HG03457 (cell line): ENCODE results near the gene PASD1.
"Not testable (repeated sequence)": the region's sequence is repeated elsewhere in the genome, so short reads cannot be mapped to it uniquely, and the experiment has no call there.

Experiments
- ATAC-seq: cut with Tn5 transposase; IDR thresholded peaks from one replicate; pipeline ENCODE4 v1.9.1; 2021; ENCODE audit warnings: moderate number of reproducible peaks; ENCODE audit not compliant: unreplicated experiment

The PASD1 gene

DNA sequence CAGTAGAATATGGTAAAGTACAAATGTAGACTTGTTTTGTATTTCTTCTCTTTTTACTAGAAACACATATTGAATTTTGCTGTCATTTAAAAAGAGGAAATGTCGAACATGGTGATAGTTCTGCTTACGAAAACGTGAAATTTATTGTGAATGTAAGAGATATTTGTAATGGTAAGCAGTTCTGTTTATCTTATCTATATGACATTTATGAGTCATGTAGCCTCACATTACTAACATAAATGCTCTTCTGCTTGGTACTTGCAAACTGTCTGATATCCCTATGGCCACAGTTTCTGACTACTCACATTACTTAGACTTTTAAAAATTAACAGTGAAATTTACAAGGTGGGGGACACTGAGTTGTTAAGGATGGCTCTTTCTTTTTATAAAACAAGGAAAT lies 57.9 kb downstream of the PASD1 start:
- no peak for ATAC-seq

DNA sequence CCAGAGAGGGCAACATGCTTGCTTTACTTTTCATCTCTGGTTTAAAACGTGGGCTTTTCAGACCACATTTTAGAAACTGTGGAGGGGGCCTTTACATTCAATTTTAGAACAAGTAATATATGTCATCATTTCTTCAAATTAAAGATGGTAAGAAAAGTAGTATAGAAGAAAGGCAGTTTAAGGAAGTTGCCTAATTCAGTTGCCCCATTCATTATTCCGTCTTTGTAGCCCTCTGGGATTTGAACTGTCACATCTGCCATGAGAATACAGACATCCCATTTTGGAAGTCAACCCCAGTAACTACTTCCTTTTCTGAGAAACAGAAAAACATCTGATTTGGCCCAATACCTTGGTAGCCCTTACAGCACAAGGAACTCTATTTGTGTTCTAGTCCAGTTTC lies 61.2 kb downstream of the PASD1 start:
- no peak for ATAC-seq

DNA sequence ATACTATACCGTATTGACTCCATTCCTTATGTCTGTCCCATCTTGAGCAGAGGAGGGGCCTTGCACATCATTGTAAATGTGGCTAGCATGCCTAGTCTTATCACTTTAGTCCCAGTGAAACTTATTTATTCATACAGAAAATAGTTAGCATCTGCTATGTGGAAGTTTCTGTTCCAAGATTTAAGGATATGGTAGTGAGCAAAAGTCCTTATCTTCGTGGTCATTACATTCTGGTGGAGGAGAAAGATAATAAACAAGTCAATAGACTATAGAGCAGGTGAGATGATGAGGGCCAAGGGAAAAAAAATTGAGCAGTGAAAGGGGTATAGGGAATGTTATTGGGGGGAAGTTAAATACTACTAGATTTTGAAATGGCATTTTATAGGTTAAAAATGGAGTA lies 68.3 kb downstream of the PASD1 start:
- ATAC-seq: no peak

DNA sequence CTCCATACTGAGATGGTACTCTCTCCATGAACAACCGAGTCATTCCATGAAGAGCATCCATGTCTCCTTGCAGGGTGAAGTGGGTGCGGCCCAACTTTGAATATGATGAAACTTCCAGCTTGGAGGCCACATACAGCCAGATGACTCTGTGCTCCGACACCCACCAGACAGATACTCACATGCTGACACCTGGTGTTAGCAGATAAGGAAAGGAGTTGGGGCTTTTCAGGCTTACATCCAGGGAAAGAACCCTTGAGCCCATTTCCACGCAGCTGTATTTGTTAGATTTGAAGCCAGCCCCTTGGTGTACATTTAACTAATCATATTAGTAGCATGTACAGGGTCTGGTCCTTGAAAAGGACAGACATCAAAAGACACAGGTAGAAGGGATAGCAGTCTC lies 69.7 kb downstream of the PASD1 start:
- no peak for ATAC-seq

DNA sequence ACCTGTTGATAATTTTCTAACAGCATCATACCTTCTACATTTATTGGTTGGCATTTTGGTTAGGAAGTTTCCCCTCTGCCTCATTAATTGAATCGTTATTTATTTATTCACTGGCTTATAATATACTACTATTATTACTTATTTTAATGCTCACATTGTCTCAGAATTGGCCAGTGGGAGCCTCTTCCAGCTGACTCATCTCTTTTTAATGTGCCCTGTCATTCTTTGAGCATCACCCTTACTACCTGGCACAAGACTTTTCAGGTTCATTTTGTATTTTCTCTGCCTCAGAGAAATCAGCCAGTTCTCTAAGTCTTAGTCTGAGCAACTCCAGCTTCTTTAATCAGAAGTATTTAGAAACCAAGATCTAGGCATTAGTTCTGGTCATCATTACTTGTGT lies 71.5 kb downstream of the PASD1 start:
- ATAC-seq: no peak

DNA sequence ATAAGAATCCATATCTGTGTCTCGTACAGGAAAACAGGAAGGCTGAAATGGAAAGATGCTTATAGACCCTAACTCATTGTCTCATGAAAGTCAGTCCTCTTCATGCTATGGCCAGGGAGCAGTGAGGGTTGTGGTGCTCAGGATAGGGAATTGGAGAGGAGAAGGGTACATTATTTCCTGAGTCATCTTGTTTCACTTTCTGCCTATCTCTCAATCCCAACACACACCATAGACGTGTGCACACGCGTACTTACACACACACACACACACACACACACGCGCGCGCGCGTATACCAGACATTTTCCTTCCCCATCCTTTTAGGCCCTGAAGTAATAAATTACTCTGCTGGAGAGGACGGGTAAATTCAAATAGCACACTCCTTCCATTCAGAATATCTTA lies 78.1 kb downstream of the PASD1 start:
- ATAC-seq: no peak

DNA sequence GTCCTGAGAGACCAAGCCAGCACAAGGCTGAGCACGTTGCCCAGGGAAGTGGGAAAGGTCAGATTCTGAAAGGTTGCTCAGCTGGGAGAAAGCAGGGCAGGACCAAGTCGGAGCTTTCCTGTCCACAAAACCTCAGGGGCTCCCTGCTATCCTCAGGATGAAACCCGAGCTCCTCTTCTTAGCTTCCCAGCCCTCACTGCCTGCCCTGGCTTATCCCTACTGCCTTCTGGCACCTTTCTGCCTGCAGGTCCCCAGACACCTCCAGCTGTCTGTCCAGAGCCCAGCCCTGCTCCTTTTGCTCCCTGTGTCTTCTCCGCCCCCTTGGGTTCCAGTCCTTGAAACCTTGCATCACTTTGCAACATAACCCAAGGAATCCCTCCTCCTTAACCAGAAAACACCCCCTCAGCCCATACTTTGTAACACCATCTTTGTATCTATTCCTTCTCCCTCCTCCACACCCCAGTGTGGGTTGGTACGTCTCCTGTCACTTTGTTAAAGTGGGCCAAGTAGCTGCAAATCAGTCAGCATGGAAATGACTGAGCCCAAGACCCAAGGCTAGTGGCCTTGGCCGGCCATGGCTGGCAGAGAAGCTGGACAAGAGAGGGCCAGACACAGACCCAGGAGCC lies 111.8 kb downstream of the PASD1 start:
- ATAC-seq: no peak

DNA sequence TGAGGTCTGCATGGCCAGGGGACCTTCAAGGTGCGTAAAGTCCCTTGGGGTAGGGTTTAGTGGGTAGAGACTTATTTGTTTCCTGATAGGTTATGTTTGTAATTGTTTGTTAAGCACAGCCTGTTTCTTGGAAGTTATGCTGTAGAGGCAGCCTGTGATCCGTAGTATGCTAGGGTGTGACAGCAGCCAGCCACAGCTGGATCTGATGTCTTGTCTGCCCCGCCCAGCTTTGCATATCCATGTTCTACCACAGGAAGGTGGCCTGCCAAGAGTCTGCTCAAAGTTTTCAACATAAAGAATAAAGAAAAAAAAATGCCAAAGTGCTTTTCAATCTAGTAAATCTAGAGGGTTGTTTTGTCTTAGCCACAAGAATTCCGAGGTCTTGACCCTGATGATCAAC lies 112.7 kb downstream of the PASD1 start:
- no peak for ATAC-seq

DNA sequence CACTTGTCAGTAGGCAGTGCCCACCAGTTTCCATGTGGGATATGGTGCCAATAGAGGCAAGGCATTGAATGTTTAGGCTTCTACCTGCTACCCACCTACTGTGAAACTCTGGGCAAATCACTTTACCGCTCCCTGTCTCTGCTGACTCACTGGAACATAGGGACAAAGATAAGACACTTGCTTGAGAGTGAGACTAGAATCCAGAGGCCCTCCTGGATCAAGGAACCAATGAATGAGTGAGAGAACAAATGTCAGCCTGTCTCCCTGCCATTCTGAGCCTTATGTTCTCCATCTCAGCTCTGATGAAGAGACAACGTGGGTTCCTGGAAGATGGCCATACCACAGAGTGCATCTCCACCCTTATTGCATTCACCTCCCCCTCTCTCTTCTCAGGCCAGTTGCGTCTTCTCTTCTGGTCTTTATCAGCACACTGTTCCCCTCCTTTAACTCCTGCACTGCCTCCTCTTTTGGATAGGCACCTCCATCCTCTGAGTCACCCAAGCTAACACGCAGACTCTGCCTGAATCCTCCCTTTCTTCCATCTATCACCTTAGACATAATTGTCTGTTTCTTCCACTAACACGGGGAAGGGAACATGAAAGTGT lies 116.4 kb downstream of the PASD1 start:
- ATAC-seq: no peak

DNA sequence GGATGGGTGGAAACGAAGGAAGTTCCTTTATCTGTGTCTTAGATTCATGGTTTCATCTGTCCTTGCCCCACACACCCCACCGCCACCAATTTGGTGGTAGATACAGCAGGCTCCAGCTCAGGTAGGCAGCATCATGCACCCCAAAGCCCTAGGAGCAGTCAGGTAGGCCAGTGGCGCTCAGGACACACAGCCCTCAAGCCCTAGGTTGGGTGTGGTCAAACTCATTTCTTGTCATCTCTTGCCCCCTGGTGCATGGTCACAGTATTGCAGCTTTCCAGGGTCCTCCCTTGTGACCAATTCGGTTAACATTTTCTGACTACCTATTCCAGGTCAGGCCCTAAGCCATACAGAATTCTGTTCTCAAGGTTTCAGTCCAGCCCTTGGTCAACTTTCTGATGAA lies 117.3 kb downstream of the PASD1 start:
- ATAC-seq: no peak

DNA sequence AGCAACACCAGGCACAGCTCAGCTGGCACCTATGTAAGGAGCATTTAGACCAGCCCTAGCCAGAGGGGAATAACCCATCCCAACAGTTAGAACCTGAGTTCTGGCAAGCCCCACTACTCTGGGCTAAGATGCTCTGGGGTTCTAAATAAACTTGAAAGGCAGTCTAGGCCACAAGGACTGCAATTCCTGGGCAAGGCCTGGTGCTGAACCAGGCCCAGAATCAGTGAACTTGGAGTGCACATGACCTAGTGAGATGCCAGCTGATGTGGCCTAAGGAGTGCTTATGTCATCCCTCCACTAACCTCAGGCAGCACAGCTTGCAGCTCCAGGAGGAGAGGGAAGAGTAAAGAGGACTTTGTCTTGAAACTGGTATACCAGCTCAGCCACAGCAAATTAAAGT lies 124.2 kb downstream of the PASD1 start:
- no peak for ATAC-seq

DNA sequence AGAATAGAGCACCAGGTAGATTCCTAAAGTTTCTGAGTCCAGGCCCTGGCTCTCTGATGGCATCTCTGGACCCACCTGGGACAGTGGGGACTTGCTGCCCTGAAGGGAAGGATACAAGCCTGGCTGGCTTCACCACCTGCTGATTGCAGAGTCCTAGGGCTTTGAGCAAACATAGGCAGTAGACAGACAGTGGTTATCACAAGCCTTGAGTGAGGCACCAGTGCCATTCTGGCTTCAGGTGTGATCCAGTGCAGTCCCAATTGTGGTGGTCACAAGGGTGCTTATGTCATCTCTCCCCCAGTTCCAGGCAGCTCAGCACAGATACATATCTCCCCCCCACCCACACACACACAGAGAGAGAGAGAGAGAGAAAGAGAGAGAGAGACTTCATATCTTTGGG lies 125.2 kb downstream of the PASD1 start:
- no peak for ATAC-seq

DNA sequence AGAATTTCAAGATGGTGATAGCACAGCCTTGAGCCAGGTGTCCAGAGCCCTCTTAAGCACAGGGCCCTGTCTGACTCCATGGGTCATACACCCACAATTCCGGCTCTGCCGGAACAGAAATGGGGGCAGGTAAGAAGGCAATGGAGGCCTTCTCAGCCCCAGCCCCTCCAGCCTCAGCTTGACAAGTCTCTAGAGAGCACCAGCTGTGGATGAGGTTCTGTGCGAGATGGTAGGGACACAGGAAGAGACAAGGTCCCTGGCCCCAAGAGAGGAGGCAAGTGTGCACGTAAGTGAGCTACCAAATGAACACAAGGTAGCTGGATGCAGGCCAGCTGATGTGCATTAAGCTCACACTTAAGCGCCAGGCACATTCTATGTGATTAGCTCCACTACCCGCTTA lies 129.3 kb downstream of the PASD1 start:
- no peak for ATAC-seq

DNA sequence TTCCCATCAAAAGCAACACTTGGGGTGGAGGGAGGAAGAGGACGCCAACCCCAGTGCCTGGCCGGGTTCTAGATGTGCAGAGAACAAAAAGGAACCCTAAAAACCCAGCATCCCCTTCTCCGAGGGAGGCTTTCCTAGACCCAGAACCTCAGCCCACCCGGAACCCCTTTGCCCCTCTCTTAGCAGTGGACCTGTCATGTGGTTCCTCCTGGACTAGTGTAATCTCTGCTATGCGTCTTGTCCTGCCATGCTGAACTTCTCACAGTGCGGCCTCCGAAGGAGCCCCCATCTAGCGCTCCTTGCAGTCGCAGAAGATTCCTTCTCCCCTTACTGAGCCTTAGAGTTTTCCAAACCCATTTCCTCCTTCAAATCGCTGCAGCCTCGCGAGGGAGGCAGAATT lies 130.6 kb downstream of the PASD1 start:
- no peak for ATAC-seq

DNA sequence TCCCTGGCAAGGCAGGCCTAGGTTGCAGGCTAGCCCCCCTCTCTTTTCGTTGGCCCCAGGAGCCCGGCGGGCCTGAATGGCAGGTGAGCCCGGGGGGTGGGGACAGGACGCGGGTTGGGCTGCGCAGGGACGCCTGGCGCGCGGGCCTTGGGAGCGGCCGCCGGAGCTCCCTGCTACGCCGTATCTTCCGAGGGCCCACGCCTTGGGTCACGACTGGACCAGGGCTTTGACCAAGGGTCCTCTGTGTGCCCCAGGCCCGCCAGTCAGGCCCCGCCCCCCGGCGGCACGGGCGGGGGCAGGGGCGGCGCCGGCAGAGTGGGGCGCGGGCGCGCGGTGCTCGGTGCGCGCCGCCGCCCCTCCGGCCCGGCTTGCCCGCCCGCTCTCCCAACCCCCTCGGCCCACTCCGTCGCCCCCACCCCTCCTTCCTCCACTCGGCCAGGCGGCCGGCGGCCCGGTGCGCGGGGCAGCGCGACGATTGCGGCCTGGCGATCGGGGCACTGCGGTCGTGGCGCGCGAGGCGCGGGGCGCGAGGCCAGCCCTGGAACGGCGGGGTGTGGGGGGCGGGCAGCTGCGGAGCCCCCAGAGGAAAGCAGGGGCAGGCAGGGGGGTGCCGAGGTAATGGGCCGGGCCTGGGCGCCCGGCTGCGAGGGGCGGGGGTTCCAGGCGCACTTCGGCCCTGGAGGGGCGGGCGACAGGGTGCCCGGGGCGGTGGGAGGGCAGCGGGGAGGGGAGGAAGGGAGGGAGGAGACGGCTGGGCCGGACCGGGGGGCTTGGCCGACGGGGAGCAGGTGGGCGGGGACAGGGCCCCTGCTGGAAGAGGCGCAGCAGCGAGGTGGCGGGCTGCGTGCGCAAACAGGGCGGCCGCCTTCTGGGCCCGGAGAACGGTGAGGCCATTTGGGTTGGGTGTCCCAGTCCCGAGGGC lies 131.4 kb downstream of the PASD1 start, which contains the start of gene PRRG3:
Gene PRRG3, plus strand, starts transcription at position 798 of the 922 bp plus-strand sequence. CDS start 3,357 bp downstream, outside the sequence.
- no peak for ATAC-seq

DNA sequence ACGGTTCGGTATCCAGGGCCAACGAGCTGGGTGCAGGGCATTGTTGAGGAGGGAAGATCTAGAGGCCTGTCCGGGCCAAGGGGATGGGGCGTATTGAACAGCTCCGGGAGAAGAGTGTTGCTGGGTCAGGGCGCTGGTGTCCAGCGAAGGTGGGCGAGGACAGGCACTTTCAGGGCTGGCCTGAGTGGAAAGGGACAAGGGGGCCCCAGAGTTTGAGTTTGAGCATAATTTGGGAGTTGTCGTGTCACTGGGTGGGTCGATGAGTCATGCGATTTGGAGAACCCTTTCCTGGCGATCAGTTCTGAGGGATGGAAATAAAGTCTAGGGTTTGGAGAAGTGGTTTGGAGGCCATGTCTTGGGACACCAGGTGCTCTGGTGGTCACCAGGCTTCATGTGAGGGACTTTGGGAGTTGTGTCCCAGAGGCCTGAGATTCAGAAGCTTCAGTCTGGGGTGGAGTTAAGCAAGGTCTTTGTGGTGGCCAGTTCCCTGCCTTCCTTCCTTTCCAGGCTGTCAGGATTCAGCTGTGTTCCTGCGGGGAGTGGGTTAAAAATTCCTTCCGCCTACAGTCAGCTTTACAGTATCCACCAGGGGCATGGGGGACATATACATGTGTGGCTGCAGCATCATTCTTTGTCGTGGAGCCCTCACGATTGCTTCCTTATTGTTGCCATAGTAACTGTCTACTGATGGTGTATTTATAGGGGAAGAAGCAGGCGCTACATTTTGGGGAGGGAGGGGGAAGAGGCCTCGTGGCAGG lies 132.3 kb downstream of the PASD1 start:
- ATAC-seq: no peak

DNA sequence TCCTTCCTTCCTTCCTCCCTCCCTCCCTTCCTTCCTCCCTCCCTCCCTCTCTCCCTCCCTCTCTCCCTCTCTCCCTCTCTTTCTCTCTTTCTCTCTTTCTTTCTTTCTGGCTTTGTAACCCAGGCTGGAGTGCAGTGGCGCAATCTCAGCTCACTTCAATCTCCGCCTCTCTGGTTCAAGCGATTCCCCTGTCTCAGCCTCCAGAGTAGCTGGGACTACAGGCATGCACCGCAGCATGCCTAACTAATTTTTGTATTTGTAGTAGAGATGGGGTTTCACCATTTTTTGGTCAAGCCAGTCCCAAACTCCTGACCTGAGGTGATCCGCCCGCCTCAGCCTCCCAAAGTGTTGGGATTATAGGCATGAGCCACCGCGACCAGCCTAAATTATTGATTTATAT lies 133.6 kb downstream of the PASD1 start:
- not testable (repeated sequence) for ATAC-seq

DNA sequence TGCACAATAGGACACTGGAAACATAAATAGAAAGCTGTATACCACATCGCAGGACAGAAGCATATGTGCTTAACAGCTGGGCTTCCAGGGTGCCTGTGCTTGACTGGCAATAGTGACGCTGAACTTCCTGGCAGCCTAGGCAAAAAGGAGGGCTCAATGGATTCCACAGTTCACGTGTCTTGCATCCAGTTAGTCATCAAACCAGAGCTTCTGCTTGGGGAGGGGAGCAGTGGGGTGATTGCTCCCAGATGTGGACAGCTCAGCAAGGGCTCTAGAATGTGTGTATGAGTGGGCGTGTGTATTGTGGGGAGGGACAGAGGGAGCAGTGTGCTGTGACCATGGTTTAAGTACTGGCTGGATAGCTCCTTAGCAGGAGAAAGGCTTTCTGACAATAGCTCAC lies 134.0 kb downstream of the PASD1 start:
- ATAC-seq: no peak

DNA sequence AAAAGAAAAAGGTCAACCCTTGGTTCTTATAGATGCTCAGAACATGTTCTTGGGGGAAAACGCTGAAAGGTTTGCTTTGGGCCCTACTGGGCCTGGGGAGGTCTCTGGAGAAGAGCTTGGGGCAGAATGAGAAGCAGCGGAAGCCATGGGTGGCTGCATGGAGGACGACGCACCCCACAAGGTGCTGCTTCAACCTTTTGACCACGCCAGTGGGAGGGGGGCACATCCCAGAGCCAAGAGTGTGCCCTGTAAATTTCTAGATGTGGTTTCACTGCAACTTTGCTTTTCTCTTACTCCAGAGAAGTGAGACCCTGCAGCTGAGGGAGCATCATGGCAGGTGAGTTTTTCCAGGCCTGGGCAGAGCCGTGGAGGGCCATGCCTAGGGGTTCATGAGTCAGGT lies 135.0 kb downstream of the PASD1 start:
- ATAC-seq: no peak

DNA sequence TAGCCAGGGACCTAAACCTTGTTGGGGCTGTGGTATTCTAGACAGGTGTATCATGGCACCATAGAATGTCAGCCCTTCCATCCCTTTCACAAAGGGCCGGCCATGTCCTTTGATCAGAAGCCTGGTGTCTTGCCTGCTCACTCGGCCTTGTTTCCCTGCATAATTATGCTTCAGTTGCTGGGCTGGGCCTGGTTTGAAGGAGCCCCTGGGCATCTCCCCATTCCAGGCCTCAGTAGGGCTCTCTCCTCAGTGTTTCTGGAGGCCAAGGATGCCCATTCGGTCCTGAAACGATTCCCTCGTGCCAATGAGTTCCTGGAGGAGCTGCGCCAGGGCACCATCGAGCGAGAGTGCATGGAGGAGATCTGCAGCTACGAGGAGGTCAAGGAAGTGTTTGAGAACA lies 136.3 kb downstream of the PASD1 start:
- ATAC-seq: no peak

DNA sequence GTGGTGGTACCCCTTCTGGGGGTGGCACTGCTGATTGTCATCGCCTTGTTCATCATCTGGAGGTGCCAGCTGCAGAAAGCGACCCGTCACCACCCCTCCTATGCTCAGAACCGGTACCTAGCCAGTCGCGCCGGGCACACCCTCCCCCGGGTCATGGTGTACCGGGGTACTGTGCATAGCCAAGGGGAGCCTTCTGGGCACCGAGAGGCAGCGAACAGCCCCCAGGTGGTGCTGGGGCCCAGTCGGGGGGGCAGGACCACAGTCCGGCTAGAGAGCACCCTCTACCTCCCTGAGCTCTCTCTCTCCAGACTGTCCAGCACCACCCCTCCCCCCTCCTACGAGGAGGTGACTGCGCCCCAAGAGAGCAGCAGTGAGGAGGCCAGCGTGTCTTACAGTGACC lies 137.1 kb downstream of the PASD1 start:
- no peak for ATAC-seq
